ENCODE data around the gene IFITM1. TPM values are rescaled to one million over a fixed set of nuclear protein-coding genes. Genes with fewer than 3 reads are reported as not detected.

IFITM1 gene
- total RNA-seq, 4 donors from 2014 or later = 29.9 to 138 (median 112) TPM

GRCh38 chr11:290621-291231 is 23.1 kb upstream of the IFITM1 start:
- H3K9me3 ChIP-seq = no peaks in the 10 kb centered on the region
- H3K27me3 ChIP-seq = peaks cover 24% of the 10 kb centered on the region
- H3K36me3 ChIP-seq = peaks cover 0 to 35% of the 10 kb centered on the region in 2 donors
- no peak for ATAC-seq
- no peak overlapping the region for H3K4me3 ChIP-seq
- no CpG with 5 or more reads among the region's 13 CpGs for WGBS, 2 donors (ENCODE audit: low coverage in 1 of 2)
- H3K27ac ChIP-seq = no peak overlapping the region
- no peak for TF ChIP-seq EP300 (IDR thresholded peaks at IDR 0.05)
- TF ChIP-seq, protein P1, sequence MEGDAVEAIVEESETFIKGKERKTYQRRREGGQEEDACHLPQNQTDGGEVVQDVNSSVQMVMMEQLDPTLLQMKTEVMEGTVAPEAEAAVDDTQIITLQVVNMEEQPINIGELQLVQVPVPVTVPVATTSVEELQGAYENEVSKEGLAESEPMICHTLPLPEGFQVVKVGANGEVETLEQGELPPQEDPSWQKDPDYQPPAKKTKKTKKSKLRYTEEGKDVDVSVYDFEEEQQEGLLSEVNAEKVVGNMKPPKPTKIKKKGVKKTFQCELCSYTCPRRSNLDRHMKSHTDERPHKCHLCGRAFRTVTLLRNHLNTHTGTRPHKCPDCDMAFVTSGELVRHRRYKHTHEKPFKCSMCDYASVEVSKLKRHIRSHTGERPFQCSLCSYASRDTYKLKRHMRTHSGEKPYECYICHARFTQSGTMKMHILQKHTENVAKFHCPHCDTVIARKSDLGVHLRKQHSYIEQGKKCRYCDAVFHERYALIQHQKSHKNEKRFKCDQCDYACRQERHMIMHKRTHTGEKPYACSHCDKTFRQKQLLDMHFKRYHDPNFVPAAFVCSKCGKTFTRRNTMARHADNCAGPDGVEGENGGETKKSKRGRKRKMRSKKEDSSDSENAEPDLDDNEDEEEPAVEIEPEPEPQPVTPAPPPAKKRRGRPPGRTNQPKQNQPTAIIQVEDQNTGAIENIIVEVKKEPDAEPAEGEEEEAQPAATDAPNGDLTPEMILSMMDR (IDR thresholded peaks at IDR 0.05) = no peak
- TF ChIP-seq POLR2AphosphoS5 (IDR thresholded peaks at IDR 0.05) = no peak
- TF ChIP-seq POLR2A (IDR thresholded peaks at IDR 0.05) = no peak
- peaks cover 0 to 27% (median 10%) of the 10 kb centered on the region in 3 donors for H3K4me1 ChIP-seq

DNA sequence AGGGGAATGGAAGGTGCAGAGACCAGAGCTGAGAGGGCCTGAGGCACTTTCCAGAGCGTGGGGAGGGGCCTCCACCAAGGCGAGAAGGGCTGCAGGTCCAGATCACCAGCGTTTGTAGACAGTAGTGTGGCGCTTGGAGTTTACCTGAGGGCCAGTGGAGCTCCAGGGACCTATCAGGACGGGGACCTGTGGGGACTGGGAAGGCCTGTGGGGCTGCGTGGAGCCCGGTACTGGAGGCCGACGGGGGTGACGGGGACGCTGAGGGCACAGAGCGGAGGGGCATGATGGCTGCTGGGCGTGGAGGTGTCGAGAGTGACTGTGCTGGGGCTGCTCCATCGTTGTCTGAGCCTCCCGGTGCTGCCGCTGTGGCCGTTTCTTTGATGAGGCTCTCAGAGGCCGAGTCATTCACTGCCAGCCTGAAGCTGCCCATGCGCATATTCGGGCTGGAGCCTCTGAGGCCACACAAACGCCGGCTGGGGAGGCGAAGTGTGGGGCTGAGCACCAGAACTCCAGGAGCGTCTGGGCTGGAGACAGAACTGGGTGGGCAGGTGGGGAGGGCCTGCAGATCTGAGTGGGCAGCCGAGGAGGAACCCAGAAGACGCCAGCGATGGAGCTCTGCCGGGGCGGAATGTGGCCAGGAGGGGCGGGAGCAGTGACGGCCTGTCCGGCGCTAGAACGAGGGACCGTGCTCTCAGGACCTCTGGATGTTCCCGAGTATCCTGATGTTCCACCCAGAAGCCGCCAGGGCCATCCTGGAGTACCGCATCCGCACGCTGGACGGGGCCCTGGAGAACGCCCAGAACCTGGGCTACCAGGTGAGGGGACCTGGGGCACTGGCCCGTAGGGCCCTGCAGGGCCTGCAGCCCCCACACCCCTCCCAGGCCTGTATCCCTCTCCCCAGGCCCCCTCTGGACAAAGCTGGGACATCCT is 22.3 kb upstream of the IFITM1 start:
- no peaks in the 10 kb centered on the region for H3K9me3 ChIP-seq
- no peak overlapping the region for H3K4me3 ChIP-seq
- peaks cover 24% of the 10 kb centered on the region for H3K27me3 ChIP-seq
- WGBS, 2 donors (ENCODE audit: low coverage in 1 of 2) = 64 to 88% methylated on average over 3 to 18 of the region's 44 CpGs
- peaks cover 0 to 27% (median 10%) of the 10 kb centered on the region in 3 donors for H3K4me1 ChIP-seq
- no peak overlapping the region for H3K27ac ChIP-seq
- H3K36me3 ChIP-seq = peaks cover 0 to 35% of the 10 kb centered on the region in 2 donors
- no peak for ATAC-seq
- no peak for TF ChIP-seq POLR2AphosphoS5 (IDR thresholded peaks at IDR 0.05)
- no peak for TF ChIP-seq POLR2A (IDR thresholded peaks at IDR 0.05)
- TF ChIP-seq EP300 (IDR thresholded peaks at IDR 0.05) = no peak
- TF ChIP-seq, protein P1 (IDR thresholded peaks at IDR 0.05) = no peak

- TF ChIP-seq, protein P1 (IDR thresholded peaks at IDR 0.05) = no peak
- no peak for TF ChIP-seq POLR2A (IDR thresholded peaks at IDR 0.05)
- TF ChIP-seq EP300 (IDR thresholded peaks at IDR 0.05) = no peak
- TF ChIP-seq POLR2AphosphoS5 (IDR thresholded peaks at IDR 0.05) = no peak
- Histone ChIP-seq H3K27me3 (peaks cover 26% of the 10 kb centered on the region), H3K9me3 (no peaks in the 10 kb centered on the region), H3K4me1 (peaks cover 0 to 27% (median 10%) of the 10 kb centered on the region in 3 donors), H3K36me3 (peaks cover 0 to 35% of the 10 kb centered on the region in 2 donors), H3K4me3 (no peak overlapping the region), H3K27ac (no peak overlapping the region)
- no CpG with 5 or more reads among the region's 29 CpGs for WGBS, 2 donors (ENCODE audit: low coverage in 1 of 2)
- no peak for ATAC-seq
These were observed 21.4 kb upstream of the IFITM1 start for GRCh38 chr11:292211-293121.

DNA sequence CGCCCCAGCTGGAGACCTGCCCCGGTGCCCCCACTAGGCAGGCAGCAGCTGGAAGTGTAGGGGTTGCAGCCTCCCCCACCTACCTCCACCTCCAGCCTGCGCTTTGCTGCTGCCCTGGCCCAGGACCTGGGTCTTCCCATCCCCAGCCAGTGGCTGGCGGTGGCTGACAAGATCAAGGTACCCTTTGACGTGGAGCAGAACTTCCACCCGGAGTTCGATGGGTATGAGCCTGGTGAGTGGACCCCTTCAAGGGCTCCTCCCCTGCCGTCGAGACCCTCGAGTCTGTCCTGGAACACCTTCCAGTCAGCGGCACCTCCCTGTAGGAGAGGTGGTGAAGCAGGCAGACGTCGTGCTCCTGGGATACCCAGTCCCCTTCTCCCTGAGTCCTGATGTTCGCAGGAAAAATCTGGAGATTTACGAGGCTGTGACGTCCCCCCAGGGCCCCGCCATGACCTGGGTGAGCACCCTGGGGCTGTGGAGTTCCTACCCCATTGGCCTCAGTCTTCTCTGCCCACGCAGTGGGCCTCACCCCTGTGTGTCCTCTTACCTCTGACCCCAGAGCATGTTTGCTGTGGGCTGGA is 20.5 kb upstream of the IFITM1 start:
- Histone ChIP-seq H3K9me3 (no peaks in the 10 kb centered on the region), H3K4me1 (peaks cover 0 to 29% (median 11%) of the 10 kb centered on the region in 3 donors), H3K4me3 (no peak overlapping the region), H3K36me3 (peaks cover 0 to 35% of the 10 kb centered on the region in 2 donors), H3K27me3 (peaks cover 29% of the 10 kb centered on the region), H3K27ac (no peak overlapping the region)
- TF ChIP-seq EP300 (IDR thresholded peaks at IDR 0.05) (no peak), POLR2A (IDR thresholded peaks at IDR 0.05) (no peak), POLR2AphosphoS5 (IDR thresholded peaks at IDR 0.05) (no peak)
- TF ChIP-seq, protein P1 (IDR thresholded peaks at IDR 0.05) = no peak
- ATAC-seq = no peak
- WGBS, 2 donors (ENCODE audit: low coverage in 1 of 2) = 70 to 77% methylated on average over 2 to 4 of the region's 18 CpGs
